ENCODE data around the gene UBE4B. TPM values are rescaled to one million over a fixed set of nuclear protein-coding genes. Genes with fewer than 3 reads are reported as not detected.

Gene UBE4B
- total and polyA plus RNA-seq, 10 donors: 8.8 to 53.8 (median 40.5) TPM

DNA sequence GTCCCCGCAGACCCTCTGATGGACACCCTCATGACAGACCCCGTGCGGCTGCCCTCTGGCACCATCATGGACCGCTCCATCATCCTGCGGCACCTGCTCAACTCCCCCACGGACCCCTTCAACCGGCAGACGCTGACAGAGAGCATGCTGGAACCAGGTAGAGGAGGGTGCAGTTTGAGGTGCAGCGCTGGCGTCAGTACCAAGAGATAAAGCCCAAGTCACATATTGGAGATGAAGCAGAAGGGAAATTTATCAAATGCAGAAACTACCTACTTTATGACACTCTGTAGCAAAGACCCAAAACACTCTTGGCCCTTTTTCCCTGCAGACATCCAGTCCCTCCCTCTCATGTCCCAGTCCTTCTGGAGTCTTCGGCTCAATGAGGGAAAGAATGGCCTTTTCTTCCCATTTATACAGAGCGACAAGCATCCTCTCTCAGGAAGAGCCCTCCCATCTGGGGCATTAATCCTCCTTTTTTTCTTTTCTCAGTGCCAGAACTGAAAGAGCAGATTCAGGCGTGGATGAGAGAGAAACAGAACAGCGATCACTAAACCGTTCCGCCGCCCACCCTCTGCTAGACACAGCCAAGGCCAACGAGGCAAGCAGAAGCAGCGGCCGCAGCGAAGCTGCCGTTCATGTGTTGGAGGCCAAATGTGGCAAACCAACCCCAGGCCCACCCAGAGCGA, 146.8 kb downstream of the UBE4B start:
- intact Hi-C loops (cut with DNase I; ENCODE audit: low total_unique reads): no loop called here
- H3K9me3 ChIP-seq: peaks cover 0 to 8% (median 2%) of the 10 kb centered on the region in 8 donors
- H3K4me3 ChIP-seq: no peak overlapping the region
- WGBS, 5 donors: 91 to 97% (median 93%) methylated on average over 23 of the region's 23 CpGs
- H3K27me3 ChIP-seq (replicated peaks in 1 of 7): no peaks in the 10 kb centered on the region
- peaks cover 0 to 72% (median 37%) of the 10 kb centered on the region in 6 donors for H3K36me3 ChIP-seq
- TF ChIP-seq POLR2AphosphoS5 (IDR thresholded peaks at IDR 0.05) (no peak), POLR2A (IDR thresholded peaks at IDR 0.05) (no peak)
- TF ChIP-seq, protein P1, sequence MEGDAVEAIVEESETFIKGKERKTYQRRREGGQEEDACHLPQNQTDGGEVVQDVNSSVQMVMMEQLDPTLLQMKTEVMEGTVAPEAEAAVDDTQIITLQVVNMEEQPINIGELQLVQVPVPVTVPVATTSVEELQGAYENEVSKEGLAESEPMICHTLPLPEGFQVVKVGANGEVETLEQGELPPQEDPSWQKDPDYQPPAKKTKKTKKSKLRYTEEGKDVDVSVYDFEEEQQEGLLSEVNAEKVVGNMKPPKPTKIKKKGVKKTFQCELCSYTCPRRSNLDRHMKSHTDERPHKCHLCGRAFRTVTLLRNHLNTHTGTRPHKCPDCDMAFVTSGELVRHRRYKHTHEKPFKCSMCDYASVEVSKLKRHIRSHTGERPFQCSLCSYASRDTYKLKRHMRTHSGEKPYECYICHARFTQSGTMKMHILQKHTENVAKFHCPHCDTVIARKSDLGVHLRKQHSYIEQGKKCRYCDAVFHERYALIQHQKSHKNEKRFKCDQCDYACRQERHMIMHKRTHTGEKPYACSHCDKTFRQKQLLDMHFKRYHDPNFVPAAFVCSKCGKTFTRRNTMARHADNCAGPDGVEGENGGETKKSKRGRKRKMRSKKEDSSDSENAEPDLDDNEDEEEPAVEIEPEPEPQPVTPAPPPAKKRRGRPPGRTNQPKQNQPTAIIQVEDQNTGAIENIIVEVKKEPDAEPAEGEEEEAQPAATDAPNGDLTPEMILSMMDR (IDR thresholded peaks at IDR 0.05 in 8 of 11, conservative IDR thresholded peaks at IDR 0.05 in 3 of 11): no peak
- DNase-seq: no peak
- no peak overlapping the region for H3K27ac ChIP-seq
- no peaks in the 10 kb centered on the region for H3K4me1 ChIP-seq

DNA sequence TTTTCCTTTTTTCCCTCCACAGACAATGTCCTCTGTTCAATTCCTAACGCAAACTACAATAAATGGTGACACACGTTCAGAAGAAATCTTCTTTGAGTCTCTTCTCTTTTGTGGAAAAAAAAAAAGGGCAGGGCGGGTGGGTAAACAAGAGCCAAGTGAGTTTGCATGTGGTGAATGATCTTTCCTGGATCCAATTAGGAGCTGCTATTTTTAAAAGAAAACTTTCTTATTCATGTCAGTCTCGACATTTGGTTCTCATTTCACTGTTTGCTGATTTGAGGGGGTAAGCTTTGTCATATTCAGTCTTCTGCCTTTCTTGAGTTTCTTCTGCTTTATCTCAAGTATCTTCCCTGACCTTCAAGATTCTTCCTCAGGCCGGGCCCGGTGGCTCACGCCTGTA, 148.4 kb downstream of the UBE4B start:
- Histone ChIP-seq H3K9me3 (no peaks in the 10 kb centered on the region), H3K4me1 (no peaks in the 10 kb centered on the region), H3K36me3 (peaks cover 0 to 57% (median 37%) of the 10 kb centered on the region in 6 donors), H3K27me3 (replicated peaks in 1 of 7) (no peaks in the 10 kb centered on the region), H3K27ac (no peak overlapping the region), H3K4me3 (no peak overlapping the region)
- DNase-seq: no peak
- intact Hi-C loops (cut with DNase I; ENCODE audit: low total_unique reads): no loop called here
- no peak for TF ChIP-seq POLR2A (IDR thresholded peaks at IDR 0.05)
- TF ChIP-seq, protein P1 (IDR thresholded peaks at IDR 0.05 in 8 of 11, conservative IDR thresholded peaks at IDR 0.05 in 3 of 11): no peak
- no peak for TF ChIP-seq POLR2AphosphoS5 (IDR thresholded peaks at IDR 0.05)
- WGBS, 5 donors: 88 to 95% (median 93%) methylated on average over 7 of the region's 7 CpGs

DNA sequence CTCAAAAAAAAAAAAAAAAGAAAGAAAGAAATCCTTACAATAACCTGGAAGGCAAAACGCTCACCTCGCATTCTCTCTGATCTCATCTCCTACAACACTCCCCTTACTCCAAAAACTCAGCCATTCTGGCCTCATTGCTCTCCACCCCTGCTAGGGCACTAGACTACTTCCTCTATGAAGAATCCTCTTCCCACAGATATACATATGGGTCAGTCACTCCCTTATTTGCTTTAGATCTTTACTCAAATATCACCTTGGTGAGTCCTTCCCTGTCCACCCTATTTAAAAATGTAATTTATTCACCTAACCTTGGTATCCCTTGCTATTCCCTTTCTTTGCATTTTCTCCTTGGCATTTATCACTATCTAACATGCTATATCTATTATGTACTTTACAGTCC, 153.0 kb downstream of the UBE4B start:
- no peak for TF ChIP-seq POLR2A (IDR thresholded peaks at IDR 0.05)
- TF ChIP-seq, protein P1 (IDR thresholded peaks at IDR 0.05 in 8 of 11, conservative IDR thresholded peaks at IDR 0.05 in 3 of 11): no peak
- no peak for TF ChIP-seq POLR2AphosphoS5 (IDR thresholded peaks at IDR 0.05)
- Histone ChIP-seq H3K27ac (no peak overlapping the region), H3K27me3 (replicated peaks in 1 of 7) (no peaks in the 10 kb centered on the region), H3K4me3 (no peak overlapping the region), H3K9me3 (peaks cover 0 to 6% (median 0%) of the 10 kb centered on the region in 8 donors), H3K4me1 (no peaks in the 10 kb centered on the region), H3K36me3 (peaks cover 0 to 14% (median 12%) of the 10 kb centered on the region in 6 donors)
- no peak for DNase-seq
- intact Hi-C loops (cut with DNase I; ENCODE audit: low total_unique reads): no loop called here
- 84 to 100% (median 91%) methylated on average over 2 of the region's 2 CpGs for WGBS, 5 donors

DNA sequence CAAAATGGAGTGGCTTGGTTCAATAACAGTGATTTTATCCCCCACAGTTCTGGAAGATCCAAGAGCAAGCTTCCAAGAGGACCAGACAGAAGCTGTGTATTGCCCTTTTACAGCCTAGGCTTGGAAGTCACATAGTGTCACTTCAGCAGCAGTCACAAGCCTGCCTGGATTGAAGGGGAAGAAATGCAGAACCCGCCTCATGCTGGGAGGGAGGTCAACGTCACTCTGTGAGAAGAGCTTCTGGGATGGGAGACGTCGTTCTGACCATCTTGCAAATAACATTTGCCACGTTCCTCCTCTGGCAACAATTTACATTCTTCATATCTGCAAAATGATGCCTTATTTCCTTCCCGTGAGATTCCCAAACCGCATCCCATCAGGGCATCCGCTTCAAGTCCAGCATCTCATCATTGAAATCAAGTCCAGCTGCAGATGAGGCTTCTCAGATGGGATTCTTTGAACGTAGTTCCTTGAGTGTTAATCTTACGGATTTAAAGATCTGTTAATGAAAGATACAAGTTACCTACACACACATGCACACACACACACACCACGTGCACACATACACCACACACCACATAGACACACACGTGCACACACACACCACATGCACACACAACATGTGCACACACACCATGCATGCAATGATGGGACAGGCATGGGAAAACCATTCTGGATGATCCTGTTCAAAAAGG, 153.7 kb downstream of the UBE4B start:
- no peaks in the 10 kb centered on the region for H3K4me1 ChIP-seq
- 88 to 92% (median 90%) methylated on average over 12 of the region's 12 CpGs for WGBS, 5 donors

More for the DNA sequence above, 153.7 kb downstream of the UBE4B start:
- Histone ChIP-seq H3K4me3 (no peak overlapping the region), H3K36me3 (peaks cover 0 to 7% (median 5%) of the 10 kb centered on the region in 6 donors), H3K9me3 (peaks cover 0 to 6% (median 0%) of the 10 kb centered on the region in 8 donors), H3K27ac (no peak overlapping the region), H3K27me3 (replicated peaks in 1 of 7) (no peaks in the 10 kb centered on the region)
- intact Hi-C loops (cut with DNase I; ENCODE audit: low total_unique reads): no loop called here
- TF ChIP-seq, protein P1 (IDR thresholded peaks at IDR 0.05 in 8 of 11, conservative IDR thresholded peaks at IDR 0.05 in 3 of 11): no peak
- no peak for TF ChIP-seq POLR2A (IDR thresholded peaks at IDR 0.05)
- no peak for TF ChIP-seq POLR2AphosphoS5 (IDR thresholded peaks at IDR 0.05)
- DNase-seq: no peak

Measured in spleen (tissue), 11 donors.